HEK293 (cell line): Measurements from ENCODE around the gene FRMD3.

Experiments
- CTCF ChIA-PET: fragments of 350-600 bp; formaldehyde crosslinking; extraction: SDS; loops from one replicate; lab custom pipeline; 2021; ENCODE audit warnings: antibody characterized with exemption; lab: Yijun Ruan, JAX
- POLR2A ChIA-PET: fragments of 300-600 bp; formaldehyde crosslinking; extraction: SDS; loops from one replicate; lab custom pipeline; 2020; ENCODE audit warnings: antibody characterized with exemption, inconsistent platforms; lab: Yijun Ruan, JAX
- H3K27ac ChIP-seq: fragments of 200-500 bp; sonication (Bioruptor generic); 2 replicates; pipeline ENCODE4 v1.5.1; 2014; ENCODE audit warnings: low read depth, low read length, control low read depth, inconsistent platforms; ENCODE audit errors: extremely low read depth
- H3K36me3 ChIP-seq, 2 experiments: fragments of 200-500 bp in 1 of 2; sonication (Bioruptor generic) in 1 of 2; 1 replicate in 1 of 2; 2 replicates in 1 of 2; pipeline ENCODE4 v1.5.1; 2014 to 2017; ENCODE audit warnings: inconsistent platforms in 2 of 2, low read length in 2 of 2; ENCODE audit not compliant: control insufficient read depth in 2 of 2, insufficient read depth in 1 of 2
- H3K4me1 ChIP-seq: fragments of 200-500 bp; sonication (Bioruptor generic); 2 replicates; pipeline ENCODE4 v1.5.1; 2014; ENCODE audit warnings: mild to moderate bottlenecking, low read length, inconsistent platforms; ENCODE audit not compliant: control insufficient read depth, insufficient read depth
- H3K4me3 ChIP-seq: 2 replicates; pipeline ENCODE4 v1.5.1; 2011; ENCODE audit warnings: low read depth, mild to moderate bottlenecking, control low read depth, low read length, moderate library complexity
- H3K9me3 ChIP-seq: fragments of 200-500 bp; sonication (Bioruptor generic); 2 replicates; pipeline ENCODE4 v1.5.1; 2014; ENCODE audit warnings: low read depth, low read length, inconsistent platforms; ENCODE audit not compliant: control insufficient read depth, insufficient read depth
- BCL11B ChIP-seq: fragments of 450-650 bp; formaldehyde crosslinking; IDR thresholded peaks from 2 replicates; pipeline ENCODE4 v1.5.1; 2016; ENCODE audit warnings: low read depth, missing biosample characterization, missing genetic modification characterization
- KLF16 ChIP-seq: fragments of 450-650 bp; formaldehyde crosslinking; IDR thresholded peaks from 2 replicates; pipeline ENCODE4 v1.5.1; 2017; ENCODE audit warnings: missing biosample characterization, missing genetic modification characterization
- MZF1 ChIP-seq: fragments of 450-650 bp; formaldehyde crosslinking; IDR thresholded peaks from 2 replicates; pipeline ENCODE4 v1.5.1; 2017; ENCODE audit warnings: missing biosample characterization, missing genetic modification characterization, borderline replicate concordance
- SP7 ChIP-seq: fragments of 450-650 bp; formaldehyde crosslinking; IDR thresholded peaks from 2 replicates; pipeline ENCODE4 v1.5.1; 2016; ENCODE audit warnings: missing biosample characterization, missing genetic modification characterization
- ZNF23 ChIP-seq: fragments of 450-650 bp; formaldehyde crosslinking; IDR thresholded peaks from 2 replicates; pipeline ENCODE4 v1.5.1; 2016; ENCODE audit warnings: missing biosample characterization, missing genetic modification characterization, borderline replicate concordance
- ZNF266 ChIP-seq: fragments of 450-650 bp; formaldehyde crosslinking; IDR thresholded peaks from 2 replicates; pipeline ENCODE4 v1.5.1; 2016; ENCODE audit warnings: missing biosample characterization, missing genetic modification characterization, low read depth
- ZNF488 ChIP-seq: fragments of 450-650 bp; formaldehyde crosslinking; IDR thresholded peaks from 2 replicates; pipeline ENCODE4 v1.5.1; 2016; ENCODE audit warnings: missing biosample characterization, missing genetic modification characterization
- ZNF558 ChIP-seq: fragments of 450-650 bp; formaldehyde crosslinking; IDR thresholded peaks from 2 replicates; pipeline ENCODE4 v1.5.1; 2016; ENCODE audit warnings: missing biosample characterization, missing genetic modification characterization
- ZNF621 ChIP-seq: fragments of 450-650 bp; formaldehyde crosslinking; IDR thresholded peaks from 2 replicates; pipeline ENCODE4 v1.5.1; 2017; ENCODE audit warnings: missing biosample characterization, missing genetic modification characterization
- ZNF623 ChIP-seq: fragments of 450-650 bp; formaldehyde crosslinking; IDR thresholded peaks from 2 replicates; pipeline ENCODE4 v1.5.1; 2016; ENCODE audit warnings: missing biosample characterization, missing genetic modification characterization
- ZNF624 ChIP-seq: fragments of 450-650 bp; formaldehyde crosslinking; IDR thresholded peaks from 2 replicates; pipeline ENCODE4 v1.5.1; 2017; ENCODE audit warnings: missing biosample characterization, missing genetic modification characterization
- ZNF654 ChIP-seq: fragments of 450-650 bp; formaldehyde crosslinking; IDR thresholded peaks from 2 replicates; pipeline ENCODE4 v1.5.1; 2016; ENCODE audit warnings: low read depth, missing biosample characterization, missing genetic modification characterization
- ZNF658 ChIP-seq: fragments of 450-650 bp; formaldehyde crosslinking; IDR thresholded peaks from 2 replicates; pipeline ENCODE4; 2016; ENCODE audit warnings: missing biosample characterization, missing genetic modification characterization
- ZNF701 ChIP-seq: fragments of 450-650 bp; formaldehyde crosslinking; IDR thresholded peaks from 2 replicates; pipeline ENCODE4 v1.5.1; 2016; ENCODE audit warnings: missing biosample characterization, missing genetic modification characterization
- ZNF704 ChIP-seq: fragments of 450-650 bp; formaldehyde crosslinking; IDR thresholded peaks from 2 replicates; pipeline ENCODE4 v1.5.1; 2016; ENCODE audit warnings: missing biosample characterization, missing genetic modification characterization
- ZNF777 ChIP-seq: fragments of 450-650 bp; formaldehyde crosslinking; IDR thresholded peaks from 2 replicates; pipeline ENCODE4 v1.5.1; 2017; ENCODE audit warnings: missing biosample characterization, missing genetic modification characterization, borderline replicate concordance
- TF ChIP-seq, protein P1 (sequence below): fragments of 450-650 bp; IDR thresholded peaks from 2 replicates; pipeline ENCODE4 v1.5.1; 2018; ENCODE audit warnings: missing biosample characterization, missing genetic modification characterization
- TF ChIP-seq, protein P2 (sequence below): fragments of 450-650 bp; formaldehyde crosslinking; IDR thresholded peaks from 2 replicates; pipeline ENCODE4 v1.5.1; 2016; ENCODE audit warnings: missing biosample characterization, missing genetic modification characterization
- TF ChIP-seq, protein P3 (sequence below): fragments of 450-650 bp; formaldehyde crosslinking; conservative IDR thresholded peaks from 2 replicates; pipeline ENCODE4 v1.5.1; 2016; ENCODE audit warnings: low read depth, missing biosample characterization, missing genetic modification characterization

FRMD3 gene

DNA sequence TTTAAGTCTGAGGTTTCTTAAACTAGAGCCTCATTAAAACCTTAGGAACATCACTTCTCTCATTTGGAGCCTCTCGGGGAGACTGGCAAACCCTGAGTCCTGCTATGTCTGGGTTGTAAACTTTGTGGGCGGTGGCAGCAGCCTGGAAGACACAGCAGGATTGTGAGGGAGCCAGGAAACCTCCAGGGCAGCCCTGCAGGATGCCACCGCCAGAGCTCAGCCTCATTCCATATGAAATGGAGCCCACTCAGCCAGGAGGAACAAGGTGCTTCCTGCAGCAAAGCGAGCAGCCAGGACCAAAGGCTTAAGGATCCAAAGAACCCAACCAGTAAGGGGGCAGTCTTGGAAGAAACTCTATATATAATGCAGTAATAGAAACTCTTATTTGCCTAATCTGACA is 46.8 kb upstream of the FRMD3 start:
- no peaks in the 10 kb centered on the region for H3K36me3 ChIP-seq
- ChIA-PET POLR2A (no interaction called here), CTCF (interaction anchor here (0.6 to 1.2 kb wide), 4 partner anchors 11 to 1720 kb away, joined by 3 to 5 read pairs (median 4); no protein-coding TSS in a partner anchor)
- H3K4me3 ChIP-seq = no peak overlapping the region
- H3K4me1 ChIP-seq = no peaks in the 10 kb centered on the region
- no peak overlapping the region for H3K27ac ChIP-seq
- H3K9me3 ChIP-seq = no peaks in the 10 kb centered on the region
- TF ChIP-seq, protein P1, sequence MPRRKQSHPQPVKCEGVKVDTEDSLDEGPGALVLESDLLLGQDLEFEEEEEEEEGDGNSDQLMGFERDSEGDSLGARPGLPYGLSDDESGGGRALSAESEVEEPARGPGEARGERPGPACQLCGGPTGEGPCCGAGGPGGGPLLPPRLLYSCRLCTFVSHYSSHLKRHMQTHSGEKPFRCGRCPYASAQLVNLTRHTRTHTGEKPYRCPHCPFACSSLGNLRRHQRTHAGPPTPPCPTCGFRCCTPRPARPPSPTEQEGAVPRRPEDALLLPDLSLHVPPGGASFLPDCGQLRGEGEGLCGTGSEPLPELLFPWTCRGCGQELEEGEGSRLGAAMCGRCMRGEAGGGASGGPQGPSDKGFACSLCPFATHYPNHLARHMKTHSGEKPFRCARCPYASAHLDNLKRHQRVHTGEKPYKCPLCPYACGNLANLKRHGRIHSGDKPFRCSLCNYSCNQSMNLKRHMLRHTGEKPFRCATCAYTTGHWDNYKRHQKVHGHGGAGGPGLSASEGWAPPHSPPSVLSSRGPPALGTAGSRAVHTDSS (tag by site-specific recombination) = no peak
- TF ChIP-seq ZNF623 (tag by site-specific recombination) (no peak), BCL11B (tag by site-specific recombination) (no peak), ZNF658 (no peak), MZF1 (tag by site-specific recombination) (no peak), ZNF558 (tag by site-specific recombination) (no peak), ZNF701 (no peak), ZNF777 (tag by site-specific recombination) (no peak), ZNF621 (tag by site-specific recombination) (no peak)
- TF ChIP-seq, all 188 proteins: peak for 0

GRCh38 chr9:83583151-83584014 is 45.2 kb upstream of the FRMD3 start:
- CTCF ChIA-PET = interaction anchor here (0.6 to 1.6 kb wide), 4 partner anchors 9 to 262 kb away, joined by 3 to 5 read pairs (median 4); no protein-coding TSS in a partner anchor

DNA sequence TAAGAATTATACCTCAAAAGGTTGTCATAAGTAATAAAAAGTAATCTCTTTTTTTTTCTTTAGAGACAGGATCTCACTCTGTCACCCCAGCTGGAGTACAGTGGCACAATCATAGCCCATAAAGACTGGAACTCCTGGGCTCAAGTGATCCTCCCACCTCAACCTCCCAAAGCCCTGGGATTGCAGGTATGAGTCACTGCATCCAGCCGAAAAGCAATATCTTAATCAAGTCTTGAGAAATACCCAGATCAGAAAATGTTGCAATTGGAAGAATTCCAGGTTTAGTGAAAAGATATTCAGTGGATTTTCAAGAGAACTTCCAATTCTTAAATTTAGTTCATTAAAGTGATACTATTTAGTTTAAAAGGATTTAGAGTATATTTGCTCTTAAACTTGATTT is 43.8 kb upstream of the FRMD3 start:
- Histone ChIP-seq H3K36me3 (no peaks in the 10 kb centered on the region), H3K4me3 (no peak overlapping the region), H3K27ac (no peak overlapping the region), H3K4me1 (no peaks in the 10 kb centered on the region), H3K9me3 (no peaks in the 10 kb centered on the region)
- ChIA-PET CTCF (interaction anchor here (0.9 kb wide), 1 partner anchor 11 kb away, joined by 3 read pairs; no protein-coding TSS in a partner anchor), POLR2A (no interaction called here)
- TF ChIP-seq ZNF624 (tag by site-specific recombination) = no peak
- TF ChIP-seq ZNF621 (tag by site-specific recombination) = no peak
- TF ChIP-seq, protein P2, sequence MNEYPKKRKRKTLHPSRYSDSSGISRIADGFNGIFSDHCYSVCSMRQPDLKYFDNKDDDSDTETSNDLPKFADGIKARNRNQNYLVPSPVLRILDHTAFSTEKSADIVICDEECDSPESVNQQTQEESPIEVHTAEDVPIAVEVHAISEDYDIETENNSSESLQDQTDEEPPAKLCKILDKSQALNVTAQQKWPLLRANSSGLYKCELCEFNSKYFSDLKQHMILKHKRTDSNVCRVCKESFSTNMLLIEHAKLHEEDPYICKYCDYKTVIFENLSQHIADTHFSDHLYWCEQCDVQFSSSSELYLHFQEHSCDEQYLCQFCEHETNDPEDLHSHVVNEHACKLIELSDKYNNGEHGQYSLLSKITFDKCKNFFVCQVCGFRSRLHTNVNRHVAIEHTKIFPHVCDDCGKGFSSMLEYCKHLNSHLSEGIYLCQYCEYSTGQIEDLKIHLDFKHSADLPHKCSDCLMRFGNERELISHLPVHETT = no peak
- TF ChIP-seq KLF16 (tag by site-specific recombination) = no peak
- no peak for TF ChIP-seq ZNF266 (tag by site-specific recombination)
- TF ChIP-seq SP7 (tag by site-specific recombination) = no peak
- no peak for TF ChIP-seq ZNF23 (tag by site-specific recombination)
- TF ChIP-seq, protein P3, sequence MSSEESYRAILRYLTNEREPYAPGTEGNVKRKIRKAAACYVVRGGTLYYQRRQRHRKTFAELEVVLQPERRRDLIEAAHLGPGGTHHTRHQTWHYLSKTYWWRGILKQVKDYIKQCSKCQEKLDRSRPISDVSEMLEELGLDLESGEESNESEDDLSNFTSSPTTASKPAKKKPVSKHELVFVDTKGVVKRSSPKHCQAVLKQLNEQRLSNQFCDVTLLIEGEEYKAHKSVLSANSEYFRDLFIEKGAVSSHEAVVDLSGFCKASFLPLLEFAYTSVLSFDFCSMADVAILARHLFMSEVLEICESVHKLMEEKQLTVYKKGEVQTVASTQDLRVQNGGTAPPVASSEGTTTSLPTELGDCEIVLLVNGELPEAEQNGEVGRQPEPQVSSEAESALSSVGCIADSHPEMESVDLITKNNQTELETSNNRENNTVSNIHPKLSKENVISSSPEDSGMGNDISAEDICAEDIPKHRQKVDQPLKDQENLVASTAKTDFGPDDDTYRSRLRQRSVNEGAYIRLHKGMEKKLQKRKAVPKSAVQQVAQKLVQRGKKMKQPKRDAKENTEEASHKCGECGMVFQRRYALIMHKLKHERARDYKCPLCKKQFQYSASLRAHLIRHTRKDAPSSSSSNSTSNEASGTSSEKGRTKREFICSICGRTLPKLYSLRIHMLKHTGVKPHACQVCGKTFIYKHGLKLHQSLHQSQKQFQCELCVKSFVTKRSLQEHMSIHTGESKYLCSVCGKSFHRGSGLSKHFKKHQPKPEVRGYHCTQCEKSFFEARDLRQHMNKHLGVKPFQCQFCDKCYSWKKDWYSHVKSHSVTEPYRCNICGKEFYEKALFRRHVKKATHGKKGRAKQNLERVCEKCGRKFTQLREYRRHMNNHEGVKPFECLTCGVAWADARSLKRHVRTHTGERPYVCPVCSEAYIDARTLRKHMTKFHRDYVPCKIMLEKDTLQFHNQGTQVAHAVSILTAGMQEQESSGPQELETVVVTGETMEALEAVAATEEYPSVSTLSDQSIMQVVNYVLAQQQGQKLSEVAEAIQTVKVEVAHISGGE (tag by site-specific recombination) = no peak

More at GRCh38 chr9:83583151-83584014, 45.2 kb upstream of the FRMD3 start:
- TF ChIP-seq ZNF488 (tag by site-specific recombination) = no peak
- no peak for TF ChIP-seq ZNF704 (tag by site-specific recombination)
- 0 out of 2 replicates have a peak, but pooled peaks have one; percentile 8 for TF ChIP-seq ZNF654 (tag by site-specific recombination)
- Histone ChIP-seq H3K27ac (no peak overlapping the region), H3K36me3 (no peaks in the 10 kb centered on the region), H3K4me1 (no peaks in the 10 kb centered on the region), H3K9me3 (no peaks in the 10 kb centered on the region), H3K4me3 (no peak overlapping the region)
- POLR2A ChIA-PET = no interaction called here
